GM12878 (cell line): Measurements from ENCODE around the gene DDIT3. TPM values are rescaled to one million over a fixed set of nuclear protein-coding genes. Genes with fewer than 3 reads are reported as not detected.

Experiments used
- ATAC-seq: fragments of 200-7000 bp; cut with Tn5 transposase; 3 replicates; pipeline ENCODE4 v1.9.1; 2020; ENCODE audit warnings: mild to moderate bottlenecking, moderate library complexity
- BruUV-seq: library from RNA; stranded (reverse); fragments of 400-500 nt; replicated peaks from 2 replicates; lab custom pipeline; 2021; lab: Mats Ljungman, UMichigan
- CTCF ChIA-PET: fragments of 300-600 bp; sonication (Branson Sonifier 250); formaldehyde crosslinking; extraction: SDS; loops from one replicate; lab custom pipeline; 2021; ENCODE audit warnings: inconsistent platforms; lab: Yijun Ruan, JAX
- POLR2A ChIA-PET: fragments of 350-600 bp; formaldehyde crosslinking; extraction: SDS; loops from one replicate; lab custom pipeline; 2021; ENCODE audit warnings: inconsistent platforms; lab: Charles Lee
- RAD21 ChIA-PET: fragments of 300-600 bp; sonication (Branson Sonifier 250); formaldehyde crosslinking; loops from one replicate; lab custom pipeline; 2023; ENCODE audit warnings: antibody characterized with exemption; ENCODE audit not compliant: unreplicated experiment; lab: Charles Lee
- SMC1A ChIA-PET: fragments of 300-600 bp; sonication (Branson Sonifier 250); formaldehyde crosslinking; loops from one replicate; lab custom pipeline; 2023; ENCODE audit not compliant: unreplicated experiment, uncharacterized antibody; lab: Charles Lee
- DNase-seq: peaks from one replicate; pipeline ENCODE4 v3.0.0-alpha.2; 2011; ENCODE audit warnings: low read depth, low spot score
- FAIRE-seq: peaks from 3 replicates; lab custom pipeline; 2011; peaks lifted over from hg19 to GRCh38; lab: Jason Lieb, UNC
- H2AFZ ChIP-seq: 2 replicates; pipeline ENCODE4 v1.6.0; 2011; ENCODE audit warnings: low read depth, low read length, control low read depth; ENCODE audit not compliant: control insufficient read depth
- H3K27ac ChIP-seq: 2 replicates; pipeline ENCODE4 v1.5.1; 2011; ENCODE audit warnings: control low read depth; ENCODE audit not compliant: control insufficient read depth, insufficient read depth
- H3K27me3 ChIP-seq, 2 experiments: replicated peaks in 1 of 2; 2 replicates each; pipeline versions ENCODE4 v1.6.0 to v1.6.1; 2011; ENCODE audit warnings: low read length in 1 of 2; ENCODE audit not compliant: control insufficient read depth in 2 of 2, insufficient read depth in 2 of 2
- H3K36me3 ChIP-seq, 2 experiments: 2 replicates each; pipeline ENCODE4 v1.5.1; 2011; ENCODE audit warnings: low read length in 1 of 2; ENCODE audit not compliant: control insufficient read depth in 2 of 2, insufficient read depth in 2 of 2
- H3K4me1 ChIP-seq: 2 replicates; pipeline ENCODE4 v1.6.1; 2011; ENCODE audit warnings: mild to moderate bottlenecking, low read length, moderate library complexity, mixed read lengths; ENCODE audit not compliant: control insufficient read depth, insufficient read depth
- H3K4me2 ChIP-seq: 2 replicates; pipeline ENCODE4 v1.6.0; 2011; ENCODE audit warnings: control low read depth; ENCODE audit not compliant: control insufficient read depth, insufficient read depth
- H3K4me3 ChIP-seq: fragments of 200-600 bp; sonication (generic); 2 replicates; pipeline ENCODE4 v1.5.1; 2016
- H3K79me2 ChIP-seq: 2 replicates; pipeline ENCODE4 v1.6.0; 2011; ENCODE audit warnings: low read length; ENCODE audit not compliant: control insufficient read depth, insufficient read depth
- H3K9ac ChIP-seq: 2 replicates; pipeline ENCODE4 v1.8.0; 2011; ENCODE audit warnings: low read length, control low read depth, mixed read lengths; ENCODE audit not compliant: control insufficient read depth, insufficient read depth
- H3K9me3 ChIP-seq: replicated peaks from 3 replicates; pipeline ENCODE4 v1.5.1; 2011; ENCODE audit warnings: mild to moderate bottlenecking, low read length; ENCODE audit not compliant: control insufficient read depth, insufficient read depth
- H4K20me1 ChIP-seq: 2 replicates; pipeline ENCODE4 v1.6.0; 2011; ENCODE audit not compliant: control insufficient read depth, insufficient read depth
- BCL3 ChIP-seq: IDR thresholded peaks from 2 replicates; pipeline ENCODE4 v1.6.1; 2011; ENCODE audit warnings: borderline replicate concordance, low read depth, mild to moderate bottlenecking, moderate library complexity, low read length; ENCODE audit not compliant: insufficient read depth, poor library complexity, severe bottlenecking
- BCLAF1 ChIP-seq: fragments of 450-650 bp; IDR thresholded peaks from 2 replicates; pipeline ENCODE4 v1.6.1; 2017; ENCODE audit warnings: antibody characterized with exemption, mild to moderate bottlenecking, moderate library complexity
- CREB1 ChIP-seq: IDR thresholded peaks from 2 replicates; pipeline ENCODE4 v1.6.1; 2012; ENCODE audit warnings: low read depth, mild to moderate bottlenecking, inconsistent platforms
- FOXM1 ChIP-seq: IDR thresholded peaks from 2 replicates; pipeline ENCODE4 v1.6.1; 2012; ENCODE audit warnings: low read depth, mild to moderate bottlenecking, inconsistent platforms, low read length, moderate library complexity
- PAX8 ChIP-seq: fragments of 450-650 bp; IDR thresholded peaks from 2 replicates; pipeline ENCODE4 v1.6.1; 2017; ENCODE audit warnings: mild to moderate bottlenecking, moderate library complexity
- RAD51 ChIP-seq: fragments of 450-650 bp; IDR thresholded peaks from 2 replicates; pipeline ENCODE4 v1.6.1; 2016; ENCODE audit warnings: moderate library complexity, mild to moderate bottlenecking, inconsistent platforms
- SREBF1 ChIP-seq: IDR thresholded peaks from 2 replicates; pipeline ENCODE4 v1.6.1; 2012; ENCODE audit warnings: mild to moderate bottlenecking, low read length
- SREBF2 ChIP-seq: IDR thresholded peaks from 2 replicates; pipeline ENCODE4 v1.6.1; 2012; ENCODE audit warnings: mild to moderate bottlenecking, low read length
- TCF12 ChIP-seq: IDR thresholded peaks from 2 replicates; pipeline ENCODE4 v1.6.1; 2011; ENCODE audit warnings: low read depth, mild to moderate bottlenecking, low read length
- ZNF274 ChIP-seq: IDR thresholded peaks from one replicate; pipeline ENCODE4 v1.8.0; 2011; ENCODE audit not compliant: insufficient read length, insufficient read depth
- WGBS: methylation state at CpG from one replicate; pipeline ENCODE4 v1.1.6; 2016; ENCODE audit warnings: low lambda C conversion rate; ENCODE audit not compliant: insufficient replicate concordance, insufficient coverage; ENCODE audit errors: missing lambda C conversion rate; 5-methylcytosine and 5-hydroxymethylcytosine counted together
- in situ Hi-C: fragments of 300-500 bp; cut with MboI; formaldehyde crosslinking; loops from 9 replicates; pipeline ENCODE4 v1.14.3; 2018; ENCODE audit warnings: mixed read lengths
- intact Hi-C: fragments of 100-400 bp; cut with micrococcal nuclease; formaldehyde crosslinking; loops from one replicate; pipeline ENCODE4 v1.14.2; 2022; ENCODE audit not compliant: unreplicated experiment
- polyA plus RNA-seq, 11 experiments: library from polyadenylated mRNA; depleted of rRNA in 4 of 11; unstranded in 6 of 11; stranded (reverse) in 5 of 11; fragments of >200 nt; fragmentation: Nextera tagmentation in 4 of 11; fragmentation: Illumina TruSeq in 1 of 11; extraction: Ambion mirVana in 4 of 11; extraction: Trizol in 1 of 11; gene quantifications; 1 replicate in 1 of 11; 2 replicates in 10 of 11; pipeline versions ENCODE4 v1.2.1 to v1.2.3, GENCODE V29; 2011 to 2016; ENCODE audit warnings: inconsistent platforms in 2 of 11, missing spikeins in 2 of 11, low read depth in 1 of 11
- total RNA-seq, 4 experiments: library from RNA; depleted of rRNA in 3 of 4; stranded (reverse); fragments of >200 nt in 3 of 4; fragmentation: Illumina TruSeq in 1 of 4; extraction: Trizol in 1 of 4; gene quantifications; 2 replicates each; pipeline versions ENCODE4 v1.2.1 to v1.2.3, GENCODE V29; 2013 to 2021
- TF ChIP-seq, protein P1 (sequence below): fragments of 450-650 bp; formaldehyde crosslinking; IDR thresholded peaks from 2 replicates; pipeline ENCODE4 v1.5.0; 2022; ENCODE audit warnings: mild to moderate bottlenecking, missing genetic modification characterization

Gene DDIT3
- total and polyA plus RNA-seq, 10 of the 15 experiments (the other 5 are each of a cell fraction or from before 2014, with no cell fraction given), result 9.2 to 28.9 (median 15.5) TPM

DNA sequence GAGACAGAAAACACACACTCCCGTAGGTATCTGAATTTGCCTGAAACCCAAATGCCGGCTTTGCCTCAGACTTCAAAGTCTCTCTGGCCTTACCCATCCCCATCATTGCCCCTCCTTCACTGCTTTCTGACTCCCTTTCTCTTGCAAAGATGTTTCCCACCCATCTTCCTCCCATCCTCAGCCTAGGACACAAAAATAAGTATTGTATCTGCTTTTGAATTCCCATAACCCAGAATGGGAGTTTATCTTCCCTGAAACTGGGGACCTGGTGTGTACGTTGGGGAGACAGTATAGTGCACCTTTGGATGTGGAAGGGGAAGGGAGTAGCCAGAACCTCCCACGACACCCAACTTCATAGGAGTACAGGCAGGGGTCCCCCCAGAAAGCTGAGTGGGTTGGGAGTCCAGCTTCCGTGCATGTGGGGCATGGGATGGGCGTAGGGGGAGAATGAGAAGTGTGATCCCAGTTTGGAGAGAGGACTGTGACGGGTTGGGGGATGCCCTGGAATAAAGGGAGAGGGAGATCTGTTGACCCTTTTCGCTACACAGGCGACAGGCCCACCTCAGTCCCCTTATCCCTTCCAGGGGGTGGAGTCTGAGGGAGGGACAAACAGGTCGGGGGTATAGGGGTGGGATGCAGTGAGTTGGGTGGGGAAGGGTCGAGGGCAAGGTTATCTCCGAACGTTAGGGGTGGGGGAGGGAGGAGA, 29.0 kb upstream of the DDIT3 start:
- no peak for DNase-seq

More for the DNA sequence above, 29.0 kb upstream of the DDIT3 start:
- peak; percentile 1; the same call in 2 of the 3 replicates for ATAC-seq
- H3K79me2 ChIP-seq, result peaks cover 19% of the 10 kb centered on the region
- no TSS peak for BruUV-seq
- H3K4me1 ChIP-seq, result peaks cover 9% of the 10 kb centered on the region; the same call in 1 of the 2 replicates
- H3K9ac ChIP-seq, result no peak overlapping the region
- H3K9me3 ChIP-seq, result no peaks in the 10 kb centered on the region
- no peak overlapping the region for H3K27ac ChIP-seq
- RAD21 ChIA-PET, result interaction anchor here (1.0 kb wide), 1 partner anchor 26 kb away, joined by 3 read pairs; no protein-coding TSS in a partner anchor
- 24% methylated on average over 10 of the region's 13 CpGs for WGBS
- H4K20me1 ChIP-seq, result no peaks in the 10 kb centered on the region
- POLR2A ChIA-PET, result no interaction called here
- peak overlapping the region; percentile 68 for H2AFZ ChIP-seq
- H3K4me2 ChIP-seq, result peak overlapping the region; percentile 84
- intact Hi-C loops (no loop called here), in situ Hi-C loops (no loop called here)
- CTCF ChIA-PET, result no interaction called here
- H3K36me3 ChIP-seq, result no peaks in the 10 kb centered on the region
- peaks cover 0 to 1% of the 10 kb centered on the region in 2 experiments; a peak in 2 of 4 replicates for H3K27me3 ChIP-seq
- SMC1A ChIA-PET, result no interaction called here
- TF ChIP-seq, protein P1, sequence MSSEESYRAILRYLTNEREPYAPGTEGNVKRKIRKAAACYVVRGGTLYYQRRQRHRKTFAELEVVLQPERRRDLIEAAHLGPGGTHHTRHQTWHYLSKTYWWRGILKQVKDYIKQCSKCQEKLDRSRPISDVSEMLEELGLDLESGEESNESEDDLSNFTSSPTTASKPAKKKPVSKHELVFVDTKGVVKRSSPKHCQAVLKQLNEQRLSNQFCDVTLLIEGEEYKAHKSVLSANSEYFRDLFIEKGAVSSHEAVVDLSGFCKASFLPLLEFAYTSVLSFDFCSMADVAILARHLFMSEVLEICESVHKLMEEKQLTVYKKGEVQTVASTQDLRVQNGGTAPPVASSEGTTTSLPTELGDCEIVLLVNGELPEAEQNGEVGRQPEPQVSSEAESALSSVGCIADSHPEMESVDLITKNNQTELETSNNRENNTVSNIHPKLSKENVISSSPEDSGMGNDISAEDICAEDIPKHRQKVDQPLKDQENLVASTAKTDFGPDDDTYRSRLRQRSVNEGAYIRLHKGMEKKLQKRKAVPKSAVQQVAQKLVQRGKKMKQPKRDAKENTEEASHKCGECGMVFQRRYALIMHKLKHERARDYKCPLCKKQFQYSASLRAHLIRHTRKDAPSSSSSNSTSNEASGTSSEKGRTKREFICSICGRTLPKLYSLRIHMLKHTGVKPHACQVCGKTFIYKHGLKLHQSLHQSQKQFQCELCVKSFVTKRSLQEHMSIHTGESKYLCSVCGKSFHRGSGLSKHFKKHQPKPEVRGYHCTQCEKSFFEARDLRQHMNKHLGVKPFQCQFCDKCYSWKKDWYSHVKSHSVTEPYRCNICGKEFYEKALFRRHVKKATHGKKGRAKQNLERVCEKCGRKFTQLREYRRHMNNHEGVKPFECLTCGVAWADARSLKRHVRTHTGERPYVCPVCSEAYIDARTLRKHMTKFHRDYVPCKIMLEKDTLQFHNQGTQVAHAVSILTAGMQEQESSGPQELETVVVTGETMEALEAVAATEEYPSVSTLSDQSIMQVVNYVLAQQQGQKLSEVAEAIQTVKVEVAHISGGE, result no peak
- TF ChIP-seq BCL3 (no peak), TCF12 (no peak), RAD51 (no peak), FOXM1 (no peak), BCLAF1 (no peak), CREB1 (no peak), SREBF1 (no peak), SREBF2 (no peak), PAX8 (no peak), ZNF274 (no peak)
- TF ChIP-seq, all 136 proteins: peak for 0
- FAIRE-seq, result no peak
- peak overlapping the region; percentile 73 for H3K4me3 ChIP-seq
